OCI-LY1 (cell line): Measurements from ENCODE around the gene DEF6.

Experiments used
- CTCF ChIP-seq: fragments of 200-600 bp; sonication (generic), shearing (Covaris generic); IDR thresholded peaks from 2 replicates; pipeline ENCODE4 v1.5.1; 2017; ENCODE audit warnings: mild to moderate bottlenecking, antibody characterized with exemption, low read length, moderate library complexity, mixed read lengths
- EZH2 ChIP-seq: fragments of 200-600 bp; sonication (generic), shearing (Covaris generic); IDR thresholded peaks from 2 replicates; pipeline ENCODE4 v1.8.0; 2017; ENCODE audit warnings: borderline replicate concordance, mixed run types, mild to moderate bottlenecking, antibody characterized with exemption, low read length, moderate library complexity, mixed read lengths

DNA sequence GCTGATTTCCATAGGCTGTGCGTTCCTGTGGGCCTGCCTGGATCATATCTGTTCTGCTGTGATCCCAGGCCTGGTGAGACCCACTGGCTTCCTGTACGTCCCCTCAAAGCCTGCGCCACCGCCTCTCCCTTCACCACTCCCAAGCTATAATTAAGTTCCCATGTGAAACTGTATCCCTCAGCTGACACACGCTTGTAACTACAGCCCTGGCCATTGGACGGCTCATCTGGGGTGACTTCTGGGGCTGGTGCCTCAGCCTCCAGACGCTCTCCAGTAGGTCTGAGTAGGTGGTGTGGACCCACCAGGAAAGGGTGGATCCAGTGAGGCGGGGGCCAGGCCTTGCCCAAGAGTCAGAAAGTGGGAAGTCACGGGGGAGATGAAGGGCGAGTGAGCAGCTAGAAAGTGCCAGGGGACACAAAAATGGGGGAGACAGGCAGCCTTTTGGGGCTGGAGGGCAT lies 65.7 kb downstream of the DEF6 start:
- TF ChIP-seq CTCF (no peak), EZH2 (no peak)
